Left cardiac atrium (tissue), 4 donors: Measurements from ENCODE around the gene SCCPDH. TPM values are rescaled to one million over a fixed set of nuclear protein-coding genes. Genes with fewer than 3 reads are reported as not detected.
A peak's percentile ranks its signal among the peaks of the same experiment; 100 is the strongest.

Experiments used
- ATAC-seq, 2 donors: fragments of 200-7000 bp; cut with Tn5 transposase; one replicate each; pipeline ENCODE4 v1.9.1; 2020; ENCODE audit warnings: mild to moderate bottlenecking in 2 of 2, moderate library complexity in 2 of 2
- DNase-seq: peaks from one replicate; pipeline ENCODE4 v3.0.0-alpha.2; 2020
- intact Hi-C, 2 donors: fragments of 100-400 bp; cut with DNase I; formaldehyde crosslinking; loops; one replicate each; pipeline versions ENCODE4 v1.14.1 to v1.15.1; 2022 to 2023
- total RNA-seq, 2 donors: library from RNA; stranded (reverse); fragmentation: NEBNext Ultra II Directional; extraction: Animal tissue kit (Norgen Biotek cat#: 25700); gene quantifications; one replicate each; pipeline ENCODE4 v1.2.1, GENCODE V29; 2021
- donor health status: DM: no; HTN: yes; CAD: no.
- donor health status: DM: no; HTN: yes; CAD: no; lungs with severe emphysema.
- donor health status: DM: yes; HTN: yes; CAD: no.
- donor health status: Dilated cardiomyopathy.

The SCCPDH gene
- total RNA-seq, 2 donors from 2014 or later, result 26.8 to 30.9 TPM

DNA sequence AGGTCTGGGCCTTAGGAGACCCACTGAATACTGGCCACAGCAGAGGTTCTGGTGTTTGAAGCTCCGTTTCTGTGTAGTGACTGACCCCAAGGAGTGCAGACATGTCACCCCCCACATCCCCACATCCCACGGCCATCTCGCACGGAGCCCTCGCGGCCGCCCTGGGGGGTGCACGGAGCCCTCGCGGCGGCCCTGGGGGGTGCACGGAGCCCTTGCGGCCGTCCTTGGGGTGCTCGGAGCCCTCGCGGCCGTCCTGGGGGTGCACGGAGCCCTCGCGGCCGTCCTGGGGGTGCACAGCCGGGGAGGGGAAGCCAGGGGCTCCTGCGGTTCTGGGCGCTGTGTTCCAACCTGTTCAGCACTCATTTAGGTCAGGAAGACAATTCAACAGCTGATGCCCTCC lies 68.4 kb downstream of the SCCPDH start:
- ATAC-seq, result no peak
- intact Hi-C loops, result no loop called here
- no peak for DNase-seq

- no peak for ATAC-seq
- intact Hi-C loops, result no loop called here
- DNase-seq, result no peak
Measured at GRCh38 chr1:246793356-246793896, 69.2 kb downstream of the SCCPDH start.

- no peak for DNase-seq
- intact Hi-C loops, result no loop called here
- ATAC-seq, result peak in 1 of 2 donors; percentile 39
Measured at GRCh38 chr1:246794048-246794827, 70.0 kb downstream of the SCCPDH start.

DNA sequence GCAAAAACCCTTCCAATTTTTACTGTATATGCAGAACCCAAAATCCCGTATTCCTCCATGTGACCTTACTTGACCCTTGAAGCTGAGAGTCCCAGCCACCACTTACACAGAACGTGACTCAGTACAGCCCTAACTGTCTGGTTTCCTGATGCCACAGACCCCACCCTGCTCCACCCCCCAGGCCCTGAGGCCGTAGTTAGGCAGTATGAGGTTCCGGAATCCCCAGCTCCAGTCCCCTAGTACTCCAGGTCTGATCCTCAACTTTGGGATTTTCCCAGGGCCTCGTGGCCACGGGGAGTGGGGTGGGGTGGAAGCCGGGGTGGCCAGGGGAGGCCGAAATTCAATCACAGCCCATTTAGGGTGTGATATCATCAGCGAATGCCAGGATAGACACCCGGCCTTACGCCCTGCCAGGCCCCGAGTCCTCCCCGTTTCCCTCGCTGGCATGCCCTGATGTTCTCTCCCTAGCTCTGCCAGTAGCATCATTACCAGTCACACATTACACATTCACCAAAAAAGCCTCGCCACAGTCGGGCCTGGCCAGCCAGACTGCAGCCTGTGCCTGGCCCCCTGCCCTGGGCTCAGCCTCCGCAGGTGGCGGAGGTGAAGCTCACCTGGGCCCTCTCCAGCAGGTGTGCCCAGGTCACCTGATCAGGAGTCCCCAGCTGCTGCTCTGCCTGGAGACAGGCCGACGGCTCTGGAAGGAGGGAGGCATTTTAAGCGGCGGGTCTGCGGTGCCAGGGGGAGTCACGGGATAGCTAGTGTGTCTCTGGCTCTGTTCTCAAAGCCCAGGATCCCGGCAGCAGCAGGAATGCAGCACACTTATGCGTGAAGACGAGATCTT lies 70.8 kb downstream of the SCCPDH start:
- DNase-seq, result peak; percentile 42
- intact Hi-C loops, result no loop called here
- ATAC-seq, result peak; percentile 29 to 36

DNA sequence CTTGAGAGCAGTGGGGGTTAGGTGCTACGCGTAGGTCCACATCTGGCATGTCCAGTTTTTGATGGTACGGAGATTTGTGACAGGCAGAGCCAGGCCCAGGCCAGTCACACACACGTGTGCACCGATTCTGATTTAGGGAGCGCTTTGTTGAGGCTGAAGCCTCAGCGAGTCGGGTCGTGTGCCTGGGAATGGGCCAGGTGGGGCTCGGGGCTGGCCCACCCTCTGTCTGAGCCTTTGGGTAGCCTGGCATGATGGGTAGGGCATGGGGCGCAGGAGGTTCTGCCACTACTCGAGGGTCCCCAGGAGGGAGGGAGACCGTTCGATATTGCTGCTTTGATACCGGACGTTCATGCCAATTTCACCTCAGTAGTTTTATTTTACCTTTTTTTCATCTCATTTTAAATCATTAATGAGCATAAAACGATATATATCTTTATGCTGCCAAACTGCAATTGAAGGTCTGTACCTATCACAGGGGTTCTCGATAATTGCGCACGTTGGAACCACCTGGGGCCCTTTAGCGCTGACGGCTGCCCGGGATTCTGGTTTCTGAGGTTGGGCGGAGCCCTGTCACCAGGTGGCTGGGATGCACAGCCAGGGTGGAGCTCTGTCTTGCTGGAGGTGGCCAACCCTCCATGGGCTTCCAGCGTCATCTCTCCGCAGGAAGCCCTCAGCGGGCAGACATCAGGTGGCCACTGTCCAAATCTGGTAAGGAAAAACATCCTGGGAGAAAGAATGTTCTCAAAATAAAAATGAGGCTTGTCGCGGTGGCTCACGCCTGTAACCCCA lies 71.9 kb downstream of the SCCPDH start:
- ATAC-seq (no peak), DNase-seq (no peak)
- intact Hi-C loops, result no loop called here

GRCh38 chr1:246797157-246797556 lies 72.9 kb downstream of the SCCPDH start:
- intact Hi-C loops, result no loop called here
- ATAC-seq (no peak), DNase-seq (no peak)

DNA sequence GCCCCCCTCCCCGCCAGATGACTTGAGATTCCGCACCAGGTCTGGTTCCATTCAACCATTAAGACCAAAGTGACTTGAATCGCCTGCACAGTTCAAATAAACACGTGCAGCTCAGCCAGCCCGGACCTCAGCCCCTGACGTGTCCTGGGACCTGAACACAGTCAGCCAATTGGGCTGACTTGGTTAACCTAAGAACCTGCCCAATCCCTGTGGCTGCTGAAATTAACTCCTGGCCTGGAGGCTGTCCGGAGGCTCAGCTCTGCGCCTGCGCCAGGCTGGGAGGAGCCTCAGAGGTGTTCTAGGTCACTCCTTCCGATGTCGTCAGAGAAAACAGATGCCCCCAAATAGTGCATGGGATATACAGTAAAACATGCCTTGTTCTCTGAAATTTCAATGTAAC lies 73.4 kb downstream of the SCCPDH start:
- intact Hi-C loops, result no loop called here
- no peak for ATAC-seq
- no peak for DNase-seq

DNA sequence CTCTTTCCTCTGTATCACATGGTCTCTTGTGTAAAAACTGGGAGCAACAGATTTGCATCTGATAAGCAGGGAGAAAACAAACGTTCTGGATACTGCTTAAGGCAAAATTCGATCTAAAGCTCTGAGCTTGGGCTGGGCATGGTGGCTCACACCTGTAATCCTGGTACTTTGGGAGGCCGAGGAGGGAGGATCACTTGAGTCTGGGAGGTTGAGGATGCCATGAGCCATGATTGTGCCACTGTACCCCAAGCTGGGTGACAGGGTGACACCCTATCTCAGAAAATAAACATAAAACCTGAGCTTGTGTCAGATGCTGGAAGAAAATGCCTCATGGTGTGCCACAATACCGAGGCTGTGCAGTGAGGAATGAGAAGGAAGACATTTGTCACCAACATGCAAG lies 73.9 kb downstream of the SCCPDH start:
- no peak for ATAC-seq
- intact Hi-C loops, result no loop called here
- DNase-seq, result no peak

DNA sequence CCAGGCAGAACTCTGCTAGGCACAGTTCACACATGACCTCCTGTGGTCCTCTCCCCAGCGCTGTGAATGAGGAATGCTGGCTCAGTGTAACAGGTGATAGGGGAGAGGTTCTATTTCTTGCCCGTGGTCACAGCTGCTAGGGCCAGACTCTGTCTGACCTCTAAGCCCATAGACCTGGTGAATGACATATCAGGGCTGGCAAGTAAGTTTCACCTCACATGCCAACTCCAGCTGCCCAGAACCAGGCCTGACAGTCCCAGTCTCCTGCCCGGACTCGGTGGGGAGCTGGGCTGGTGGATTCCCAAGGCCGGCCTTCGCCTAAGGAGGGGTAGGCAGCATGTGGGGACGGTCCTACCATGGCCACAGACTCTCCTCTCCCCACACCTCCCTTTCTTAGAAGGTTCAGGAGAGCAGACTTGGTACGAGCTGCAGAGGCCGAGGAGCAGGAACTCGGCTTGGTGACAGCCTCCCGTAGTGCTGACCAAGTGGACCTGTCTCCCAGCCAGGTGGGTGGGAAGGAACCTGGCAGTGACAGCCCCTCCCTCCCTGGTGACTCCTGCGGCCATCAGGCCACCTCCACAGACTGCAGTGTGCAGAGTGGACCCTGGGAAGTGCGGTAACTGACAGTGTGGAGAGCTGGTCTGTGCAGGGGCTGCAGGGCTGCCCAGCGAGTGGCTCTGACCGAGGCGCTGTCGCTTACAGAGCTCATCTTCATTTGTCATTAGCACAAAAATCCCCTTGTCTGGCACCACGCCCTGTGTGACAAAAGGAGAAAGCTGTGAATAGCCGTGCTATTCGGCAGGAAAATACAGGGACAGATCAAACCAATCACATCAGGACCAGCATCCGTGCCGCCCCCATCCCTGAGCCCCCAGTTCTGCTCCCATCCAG lies 74.6 kb downstream of the SCCPDH start:
- ATAC-seq, result no peak

DNA sequence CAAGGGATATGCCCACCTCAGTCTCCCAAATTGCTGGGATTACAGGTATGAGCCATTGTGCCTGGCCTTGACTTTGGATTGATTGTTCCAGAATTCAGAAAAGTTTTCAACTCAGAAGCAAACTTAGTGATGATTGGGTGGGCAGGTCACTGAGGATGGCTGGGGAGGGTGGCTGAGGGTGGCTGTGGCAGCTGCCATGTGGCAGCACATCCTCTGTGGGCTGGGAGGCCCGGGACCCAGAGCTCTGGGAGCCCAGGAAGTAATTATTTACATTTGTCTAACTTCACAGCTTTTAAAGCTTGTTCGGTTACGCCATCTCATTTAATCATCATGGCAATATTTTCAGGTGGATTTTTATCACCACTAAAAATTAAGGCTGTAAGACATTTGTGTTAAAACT lies 76.1 kb downstream of the SCCPDH start:
- DNase-seq (no peak), ATAC-seq (no peak)
- intact Hi-C loops, result no loop called here

More for the DNA sequence above, 74.6 kb downstream of the SCCPDH start:
- intact Hi-C loops, result no loop called here
- DNase-seq, result no peak

GRCh38 chr1:246800756-246801155 lies 76.5 kb downstream of the SCCPDH start:
- no peak for DNase-seq
- ATAC-seq, result no peak
- intact Hi-C loops, result no loop called here

DNA sequence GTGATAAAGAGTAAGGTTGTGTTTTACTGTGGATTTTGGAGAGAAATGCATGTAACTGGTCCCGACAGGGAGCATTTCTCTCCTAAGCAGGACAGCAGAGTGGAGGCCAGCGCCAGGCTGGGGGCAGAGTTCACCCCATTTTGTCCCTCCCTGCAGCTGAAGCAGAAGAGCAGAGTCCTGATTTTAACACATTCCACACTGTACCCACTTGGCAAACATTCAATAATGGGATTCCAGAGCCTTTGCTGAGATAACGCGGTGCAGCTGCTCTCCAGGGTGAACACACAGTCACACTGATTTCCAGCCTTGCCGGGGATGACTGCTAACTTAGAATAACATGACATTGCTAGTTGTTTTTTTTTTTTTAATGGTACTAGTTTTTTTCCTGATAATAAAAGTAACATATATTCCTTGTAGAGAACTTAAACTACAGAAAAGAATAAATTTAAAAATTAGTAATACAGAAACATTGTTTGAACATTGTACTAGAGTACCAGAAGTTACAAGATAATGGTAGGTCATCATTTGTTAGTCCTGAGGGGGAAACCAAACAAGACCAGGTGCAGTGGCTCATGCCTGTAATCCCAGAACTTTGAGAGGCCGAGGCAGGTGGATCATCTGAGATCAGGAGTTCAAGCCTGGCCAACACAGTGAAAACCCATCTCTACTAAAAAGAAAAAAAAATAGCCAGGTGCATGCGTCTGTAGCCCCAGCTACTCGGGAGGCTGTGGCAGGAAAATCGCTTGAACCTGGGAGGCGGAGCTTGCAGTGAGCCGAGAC lies 77.2 kb downstream of the SCCPDH start:
- DNase-seq (no peak), ATAC-seq (no peak)
- intact Hi-C loops, result no loop called here

- DNase-seq (no peak), ATAC-seq (no peak)
- intact Hi-C loops, result no loop called here
Measured at GRCh38 chr1:246803373-246803772, 79.2 kb downstream of the SCCPDH start.

DNA sequence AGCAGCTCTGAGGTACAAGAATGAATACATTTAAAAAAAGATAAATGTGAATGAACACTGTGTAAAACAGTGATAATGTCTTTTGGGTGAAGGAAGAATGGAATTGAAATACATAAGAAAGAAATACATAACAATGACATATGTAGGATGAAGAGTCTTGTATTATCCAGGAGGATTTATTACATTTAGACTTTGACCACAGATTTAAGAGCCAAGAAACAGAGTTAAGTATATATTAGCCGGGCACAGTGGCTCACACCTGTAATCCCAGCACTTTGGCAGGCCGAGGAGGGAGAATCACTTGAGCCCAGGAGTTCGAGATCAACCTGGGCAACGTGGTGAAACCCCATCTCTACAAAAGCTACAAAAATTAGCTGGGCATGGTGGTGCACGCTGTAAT lies 79.7 kb downstream of the SCCPDH start:
- DNase-seq, result no peak
- no peak for ATAC-seq
- intact Hi-C loops, result no loop called here

DNA sequence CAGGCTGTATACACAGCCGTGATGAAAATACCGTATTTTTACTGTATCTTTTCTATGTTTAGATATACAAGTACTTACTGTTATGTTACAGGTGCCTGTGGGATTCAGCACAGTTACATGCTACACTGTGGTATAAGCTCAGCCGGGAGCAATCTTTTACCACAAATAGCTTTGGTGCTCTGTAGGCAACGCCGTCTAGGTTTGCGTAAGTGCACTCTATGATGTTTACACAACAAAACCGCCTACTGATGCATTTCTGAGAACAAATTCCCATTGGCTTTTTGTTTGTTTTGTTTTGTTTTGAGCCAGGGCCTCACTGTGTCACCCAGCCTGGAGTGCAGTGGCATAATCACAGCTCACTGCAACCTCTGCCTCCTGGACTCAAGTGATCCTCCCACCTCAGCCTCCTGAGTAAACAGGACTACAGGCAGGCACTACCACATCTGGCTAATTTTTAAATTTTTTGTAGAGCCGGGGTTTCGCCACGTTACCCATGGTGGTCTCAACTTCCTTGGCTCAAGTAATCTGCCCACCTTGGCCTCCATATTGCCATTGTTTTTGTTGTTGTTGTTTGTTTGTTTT lies 81.0 kb downstream of the SCCPDH start:
- DNase-seq (no peak), ATAC-seq (no peak)
- intact Hi-C loops, result no loop called here

GRCh38 chr1:246809473-246809872 lies 85.3 kb downstream of the SCCPDH start:
- no peak for ATAC-seq
- no peak for DNase-seq
- intact Hi-C loops, result no loop called here

GRCh38 chr1:246811985-246812384 lies 87.8 kb downstream of the SCCPDH start:
- DNase-seq (no peak), ATAC-seq (no peak)

More at GRCh38 chr1:246811985-246812384, 87.8 kb downstream of the SCCPDH start:
- intact Hi-C loops, result no loop called here
